Stimulated activated CD4-positive, alpha-beta T cell treated with anti-CD3 and anti-CD28 coated beads, TNF-alpha, amount 100 ng/mL, for 4 hours (primary cell): ENCODE measurements around the gene UBR4.
"Not testable (repeated sequence)": the region's sequence is repeated elsewhere in the genome, so short reads cannot be mapped to it uniquely, and the experiment has no call there.

Source experiments
- DNase-seq, 3 experiments: peaks; one replicate each; pipeline ENCODE4 v3.0.0-alpha.2; 2020; ENCODE audit warnings: low read depth in 3 of 3

The UBR4 gene

DNA sequence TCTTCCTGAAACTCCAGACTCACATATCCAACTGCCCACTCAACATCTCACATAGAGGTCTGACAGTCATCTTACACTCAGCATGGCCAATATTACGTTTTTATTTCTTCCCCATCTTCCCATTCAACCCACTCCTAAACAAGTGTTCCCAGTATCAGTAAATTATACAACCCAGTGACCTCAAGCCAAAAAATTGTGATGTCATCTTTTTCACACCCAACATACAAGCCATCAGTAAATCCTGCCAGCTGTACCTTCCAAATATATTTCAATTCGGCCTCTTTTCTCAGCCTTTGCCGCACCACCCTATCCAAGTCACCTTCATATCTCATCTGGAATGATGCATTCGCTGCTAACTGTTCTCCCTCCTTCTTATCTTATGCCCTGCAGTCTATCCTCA lies 19.6 kb downstream of the UBR4 start:
- no peak for DNase-seq

DNA sequence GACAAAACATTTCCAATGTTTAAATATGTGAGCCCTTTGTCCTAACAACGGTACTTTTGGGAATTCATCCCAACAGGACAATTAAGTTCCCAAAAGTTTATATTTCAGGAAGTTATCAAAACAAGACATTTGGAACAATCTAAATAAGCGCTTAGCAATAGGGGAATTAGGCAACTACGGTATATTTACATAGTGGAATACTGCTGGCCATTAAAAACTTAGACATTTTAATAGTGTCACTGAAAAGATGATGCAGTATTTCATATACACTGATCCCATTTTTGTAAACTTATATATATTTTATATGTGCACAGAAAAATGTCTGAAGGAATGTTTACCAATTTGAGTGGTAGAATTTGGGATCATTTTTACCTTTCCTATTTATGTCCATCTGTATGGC lies 20.8 kb downstream of the UBR4 start:
- no peak for DNase-seq

DNA sequence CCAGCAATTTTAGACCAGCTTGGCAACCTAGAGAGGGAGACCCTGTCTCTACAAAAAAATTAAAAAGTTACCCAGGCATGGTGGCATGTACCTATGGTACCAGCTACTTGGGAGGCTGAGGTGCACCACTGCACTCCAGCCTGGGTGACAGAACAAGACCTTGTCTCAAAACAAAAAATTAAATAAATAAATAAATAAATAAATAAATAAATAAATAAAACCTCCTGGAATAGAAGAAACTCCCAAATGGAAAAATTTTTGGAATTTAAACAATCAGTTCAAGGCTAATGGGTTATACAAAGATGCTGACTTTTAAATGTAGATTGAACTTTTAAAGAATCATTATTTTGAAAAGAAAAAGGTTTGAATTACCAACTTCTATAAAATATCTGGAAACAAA lies 22.2 kb downstream of the UBR4 start:
- DNase-seq, result no peak

DNA sequence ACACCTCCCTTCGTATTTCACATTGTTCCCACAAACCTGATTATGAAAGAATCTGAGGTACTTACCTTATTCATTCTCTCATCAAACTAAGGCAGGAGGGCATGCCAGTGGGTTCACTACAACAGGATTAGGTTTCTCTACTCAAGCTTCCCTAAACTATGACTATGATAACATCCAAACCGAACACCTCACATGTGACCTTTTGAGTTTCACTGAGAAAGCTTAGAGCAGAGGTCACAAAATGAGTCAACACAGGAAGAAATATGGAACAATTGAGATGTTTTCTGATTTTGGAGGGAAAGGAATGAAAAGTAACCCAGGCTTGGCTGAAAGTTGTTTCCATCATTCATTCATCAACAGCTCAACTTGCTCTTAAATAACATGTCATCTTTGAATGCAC lies 24.1 kb downstream of the UBR4 start:
- no peak for DNase-seq

DNA sequence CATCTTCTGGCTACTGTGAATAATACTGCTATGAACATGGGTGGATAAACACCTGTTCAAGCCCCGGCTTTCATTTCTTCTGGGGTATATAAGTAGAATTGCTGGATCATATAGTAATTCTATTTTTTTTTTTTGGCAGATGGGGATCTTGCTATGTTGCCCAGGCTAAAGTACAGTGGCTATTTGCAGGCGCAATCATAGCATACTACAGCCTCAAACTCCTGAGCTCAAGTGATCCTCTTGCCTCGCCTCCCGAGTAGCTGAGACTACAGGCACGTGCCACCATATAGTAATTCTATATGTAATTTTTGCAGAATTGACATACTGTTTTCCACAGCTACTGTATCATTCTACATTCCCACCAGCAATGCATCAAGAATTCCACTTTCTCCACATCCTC lies 27.8 kb downstream of the UBR4 start:
- DNase-seq, result no peak

DNA sequence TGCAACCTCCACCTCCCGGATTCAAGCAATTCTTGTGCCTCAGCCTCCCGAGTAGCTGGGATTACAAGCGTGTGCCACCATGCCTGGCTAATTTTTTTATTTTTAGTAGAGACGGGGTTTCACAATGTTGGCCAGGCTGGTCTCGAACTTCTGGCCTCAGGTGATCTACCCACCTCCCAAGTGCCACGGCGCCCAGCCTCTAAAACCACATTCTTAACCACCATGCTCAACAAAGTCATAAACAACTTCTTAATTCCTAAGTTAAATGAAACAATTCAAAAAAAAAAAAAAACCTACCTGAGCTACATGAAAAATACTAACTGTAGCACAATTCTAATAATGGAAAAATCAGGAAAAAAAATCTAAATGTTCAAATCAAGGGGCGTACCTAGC lies 29.8 kb downstream of the UBR4 start:
- not testable (repeated sequence) for DNase-seq

DNA sequence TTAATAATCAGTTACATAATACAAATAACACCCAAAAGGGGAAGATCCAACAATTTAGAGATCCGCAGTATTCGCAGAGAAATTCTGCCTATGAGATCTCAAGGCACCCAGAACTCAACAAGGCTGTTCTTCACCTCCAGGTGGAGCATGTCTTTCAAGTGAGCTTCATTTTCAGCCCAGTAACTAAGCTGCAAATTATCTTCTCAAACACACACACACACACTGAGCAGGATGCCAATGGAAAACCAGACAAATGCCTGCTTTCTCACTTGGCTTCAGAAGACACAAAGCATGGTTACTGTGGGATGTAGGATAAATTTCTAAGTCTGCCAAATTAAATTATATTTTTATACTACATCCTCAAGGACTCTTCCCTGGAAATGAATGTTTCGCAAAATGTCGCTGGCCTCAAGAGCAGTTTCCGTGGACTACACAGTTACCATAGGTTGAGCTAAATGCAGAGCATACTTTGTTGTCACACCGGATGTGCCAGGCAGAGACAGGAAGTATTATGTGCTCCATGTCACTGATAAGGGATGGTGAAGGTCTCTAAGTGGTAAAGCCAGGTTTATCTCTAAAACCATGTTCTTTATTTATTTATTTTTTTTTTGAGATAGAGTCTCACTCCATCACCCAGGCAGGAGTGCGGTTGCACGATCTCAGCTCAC lies 30.3 kb downstream of the UBR4 start:
- DNase-seq, result peak in 1 of 3 experiments; percentile 5

DNA sequence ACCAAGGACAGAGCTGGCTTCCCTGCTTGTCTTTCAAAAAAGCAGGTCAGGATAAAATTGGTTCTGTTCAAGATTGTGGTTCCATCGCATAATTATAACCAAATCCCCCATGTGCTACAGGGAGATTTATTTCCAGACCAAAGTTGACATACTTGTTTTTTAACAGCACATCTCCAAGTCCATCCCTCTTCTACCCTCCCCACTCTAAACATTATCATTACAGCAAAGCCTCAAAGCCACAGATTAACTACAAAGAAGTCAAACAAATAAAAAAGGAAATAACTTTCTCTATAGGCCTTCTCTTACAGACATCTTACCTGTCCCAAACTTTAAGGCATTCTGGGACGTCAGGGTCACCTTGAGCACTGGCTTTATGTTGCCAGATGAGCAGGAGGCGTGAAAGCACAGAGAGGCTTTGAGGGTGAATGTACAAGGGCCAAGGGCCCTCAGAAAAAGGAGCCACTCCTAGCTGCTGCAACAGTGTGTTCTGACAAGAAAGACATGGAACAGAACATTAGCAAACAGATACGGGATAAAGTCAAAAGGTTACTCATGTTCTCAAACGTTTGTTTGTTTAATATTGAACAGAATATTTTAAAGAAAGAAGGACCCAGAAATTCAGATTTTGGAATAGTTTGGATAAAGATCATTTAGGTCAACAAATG lies 31.2 kb downstream of the UBR4 start:
- DNase-seq, result no peak

DNA sequence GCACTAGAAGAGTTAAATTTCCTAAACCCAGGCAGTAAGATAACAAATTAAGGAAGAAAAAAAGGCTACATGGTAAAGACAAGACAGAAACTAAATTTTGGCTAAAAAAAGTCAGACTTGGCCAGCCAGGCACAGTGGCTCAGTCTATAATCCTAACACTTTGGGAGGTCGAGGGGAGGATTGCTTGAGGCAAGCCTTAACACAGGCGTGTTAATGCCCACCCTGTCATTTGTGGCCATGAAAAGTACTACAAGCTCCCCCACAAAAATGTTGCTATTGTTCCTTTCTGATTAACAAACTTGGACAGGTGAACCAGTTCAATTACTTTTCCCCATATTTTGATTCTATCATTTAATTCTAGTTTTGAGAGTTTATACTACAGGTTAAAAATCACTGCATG lies 32.3 kb downstream of the UBR4 start:
- no peak for DNase-seq

DNA sequence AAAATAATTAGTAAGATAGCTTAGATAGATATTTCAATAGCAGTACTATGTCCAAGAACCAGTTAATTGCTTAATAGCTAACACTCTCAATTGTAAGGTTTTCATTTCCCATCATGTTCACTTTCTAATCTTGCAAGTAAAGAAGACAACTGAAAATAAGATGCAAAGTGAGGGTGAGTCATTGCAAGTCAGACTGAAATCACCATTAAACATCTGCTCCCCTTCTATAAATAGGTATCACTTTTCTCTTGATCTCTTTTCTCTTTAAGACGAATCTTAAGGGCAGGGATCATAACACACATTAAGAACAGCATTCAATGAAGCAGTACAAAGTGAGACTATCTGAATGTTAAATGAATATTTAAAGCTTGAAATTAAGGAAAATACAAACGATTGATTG lies 40.4 kb downstream of the UBR4 start:
- DNase-seq, result no peak

DNA sequence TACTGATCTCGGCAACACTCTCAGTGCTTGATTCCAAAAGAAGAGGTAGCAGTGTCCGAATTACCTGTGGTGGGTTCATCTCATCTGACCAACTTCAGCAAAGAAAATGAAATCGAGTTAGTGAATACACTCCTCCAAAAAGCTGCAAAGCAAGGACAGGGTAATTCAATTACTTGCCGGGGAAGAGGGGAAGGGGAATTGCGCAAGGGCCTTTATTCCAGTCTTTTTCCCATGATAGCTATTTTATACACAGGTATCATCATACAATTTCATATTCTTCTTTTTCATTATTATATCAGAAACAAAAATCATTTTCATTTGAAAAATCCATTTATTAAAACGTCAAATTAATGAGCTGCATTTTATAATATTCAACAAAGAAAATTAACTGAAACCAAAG lies 42.9 kb downstream of the UBR4 start:
- DNase-seq, result no peak

DNA sequence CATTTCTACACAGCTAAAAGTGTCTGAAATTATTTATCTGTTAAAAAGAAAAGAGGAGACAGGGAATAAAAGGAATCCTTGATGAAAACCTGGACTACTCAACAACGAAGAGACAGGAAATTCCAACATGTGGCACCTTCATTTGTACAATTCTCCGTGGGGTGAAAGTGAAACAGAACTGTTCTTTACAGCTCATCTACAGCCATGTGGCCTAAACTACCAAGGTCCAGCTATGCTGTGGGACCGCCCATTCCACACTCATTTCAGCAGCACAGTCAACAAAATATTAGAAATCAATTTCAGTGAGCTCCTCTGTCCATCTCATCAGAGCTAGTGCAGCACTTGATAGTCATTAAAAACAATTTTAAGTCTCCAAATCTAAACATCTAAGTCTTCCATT lies 44.0 kb downstream of the UBR4 start:
- DNase-seq, result no peak

DNA sequence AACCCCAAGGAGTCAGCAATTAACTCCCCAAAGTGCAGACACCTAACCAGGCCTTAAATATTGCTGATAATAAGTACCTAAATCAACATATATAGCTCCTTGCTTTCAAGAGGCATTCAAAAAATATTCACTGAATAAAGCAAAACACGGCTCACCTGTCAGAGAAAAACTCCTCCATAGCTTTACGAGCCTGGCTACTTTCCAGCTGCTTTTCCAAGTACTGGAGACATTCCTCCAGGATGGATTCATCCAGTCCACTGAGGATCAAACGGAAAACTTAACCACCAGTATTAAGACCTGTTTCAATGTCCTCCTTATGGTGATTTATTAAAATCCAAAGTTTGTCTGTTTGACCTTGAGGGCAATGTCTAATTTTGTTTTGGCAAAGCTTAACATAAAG lies 44.6 kb downstream of the UBR4 start:
- no peak for DNase-seq

DNA sequence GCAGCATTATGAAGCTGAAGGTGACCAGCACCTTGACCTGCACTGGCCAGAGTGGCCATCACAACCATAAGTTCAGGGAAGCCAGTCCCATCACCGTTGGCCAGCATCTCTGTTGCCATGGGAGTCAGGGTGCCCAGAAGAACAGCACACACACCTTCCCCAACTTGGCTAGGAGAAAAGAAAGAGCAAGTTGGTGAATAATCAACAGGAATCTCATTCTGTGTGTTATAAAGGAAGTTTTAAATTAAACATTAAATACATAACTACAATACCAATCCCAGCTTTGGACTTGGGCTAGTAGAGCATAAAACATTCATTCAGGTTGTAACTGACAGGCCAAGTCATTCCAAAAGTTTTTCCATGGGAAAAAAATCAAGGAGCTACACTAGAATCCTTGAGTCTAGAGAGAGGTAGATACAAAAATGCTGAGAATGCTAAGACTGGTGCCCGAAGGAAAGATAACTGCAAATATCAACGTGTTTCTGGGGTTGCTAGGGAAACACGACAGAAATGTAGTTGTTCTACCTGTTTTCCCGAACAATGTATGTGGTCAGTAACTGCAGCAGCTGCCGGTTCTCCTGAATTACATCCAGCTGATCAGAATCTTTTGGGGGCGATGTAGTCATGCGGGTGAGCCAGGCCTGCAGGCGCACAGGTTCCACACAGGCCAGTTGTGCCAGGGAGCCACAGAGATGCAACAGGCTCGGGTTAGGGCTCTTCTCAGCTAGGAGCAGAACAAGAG lies 45.6 kb downstream of the UBR4 start:
- DNase-seq, result no peak

DNA sequence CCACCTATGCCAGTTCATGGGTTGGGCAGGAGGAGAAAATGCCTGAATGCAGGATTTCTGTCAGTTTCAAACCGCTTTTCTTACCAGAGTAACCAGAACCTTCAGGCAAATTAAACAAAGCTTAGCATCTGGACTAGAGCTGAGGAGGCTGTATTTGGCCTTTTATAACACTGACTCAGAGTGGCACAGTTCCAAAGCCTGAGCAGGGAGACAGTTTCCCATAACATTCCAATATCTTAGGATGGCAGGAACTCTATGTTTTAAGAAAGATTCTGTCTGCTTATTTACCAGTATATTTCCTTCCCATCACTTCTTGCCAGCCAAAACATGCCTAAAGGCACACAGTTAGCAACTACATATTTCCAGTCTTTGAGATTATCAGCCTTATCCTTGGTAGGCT lies 46.8 kb downstream of the UBR4 start:
- no peak for DNase-seq

DNA sequence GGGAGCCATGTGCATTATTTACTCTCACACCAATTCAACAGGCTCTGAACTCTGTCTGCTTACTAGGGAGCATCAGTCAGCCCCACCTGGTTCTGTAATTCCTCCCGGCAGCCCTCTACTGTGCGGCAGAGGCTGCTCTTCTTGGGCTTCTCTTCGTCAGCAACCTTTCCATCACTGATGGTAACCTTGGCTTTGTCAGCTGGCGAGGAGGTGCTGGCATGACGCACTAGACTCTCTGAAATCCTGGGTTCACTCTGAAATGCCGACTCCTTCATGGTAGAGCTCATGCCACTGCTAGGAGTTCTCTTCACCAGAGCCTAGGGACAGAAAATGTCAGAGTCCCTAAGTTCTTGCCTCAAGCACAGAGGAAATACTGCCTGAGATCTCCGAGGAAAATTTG lies 49.2 kb downstream of the UBR4 start:
- DNase-seq, result no peak

DNA sequence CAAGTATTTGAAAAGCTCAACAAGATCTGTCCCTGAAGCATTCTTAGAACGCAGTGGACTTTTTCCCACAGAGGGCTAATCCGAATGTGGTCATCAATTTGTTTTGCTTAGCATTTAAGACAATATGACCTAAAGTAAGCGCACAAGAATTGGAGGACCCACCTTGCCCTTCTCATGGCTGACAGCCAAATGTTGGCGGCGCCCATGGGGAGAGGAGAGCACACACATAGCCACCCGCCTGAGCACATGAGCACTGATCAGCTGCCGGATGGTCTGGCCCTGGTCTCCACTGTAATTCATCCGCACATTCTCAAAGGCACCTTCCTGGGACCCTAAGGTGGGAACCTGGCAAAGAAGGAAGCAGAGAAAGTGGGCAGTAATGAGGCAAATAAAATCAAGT lies 52.4 kb downstream of the UBR4 start:
- DNase-seq, result no peak

DNA sequence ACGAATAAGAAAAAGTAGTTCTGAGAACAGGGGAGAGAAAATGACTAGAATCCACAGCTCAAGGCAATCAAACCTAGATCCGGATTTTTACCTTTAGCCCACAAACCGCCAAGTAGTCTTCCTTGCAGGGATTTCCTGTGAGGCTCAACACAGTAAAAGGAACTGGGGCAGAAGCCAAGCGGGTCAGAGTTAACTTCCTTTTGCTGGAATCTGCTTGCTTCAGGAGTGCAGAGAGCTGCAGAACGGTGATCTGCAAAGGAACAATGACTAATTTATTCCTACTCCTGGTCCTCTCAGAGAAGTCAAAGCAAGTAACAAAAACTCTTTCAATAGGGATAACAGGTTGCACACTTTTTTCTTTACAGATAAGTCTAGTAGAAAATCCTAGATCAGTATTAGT lies 53.4 kb downstream of the UBR4 start:
- DNase-seq, result no peak

DNA sequence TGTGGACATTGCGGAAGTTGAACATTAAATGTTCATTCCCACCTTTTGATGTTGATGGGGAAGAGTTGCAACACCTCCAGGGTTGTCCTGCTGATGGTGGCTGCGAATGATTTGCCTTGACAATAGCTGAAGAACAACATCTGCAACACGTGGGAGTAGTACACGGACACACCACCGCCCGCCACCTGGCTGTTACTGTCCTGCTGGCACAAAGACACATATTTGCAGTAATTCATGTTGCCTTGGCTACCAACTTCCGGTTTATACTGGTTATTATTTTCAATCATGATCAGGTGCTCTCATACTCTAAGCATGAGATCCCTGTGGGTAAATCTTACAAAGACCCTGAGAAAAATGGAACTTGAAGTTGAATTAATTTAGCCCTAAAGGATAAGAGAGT lies 55.2 kb downstream of the UBR4 start:
- DNase-seq, result no peak

DNA sequence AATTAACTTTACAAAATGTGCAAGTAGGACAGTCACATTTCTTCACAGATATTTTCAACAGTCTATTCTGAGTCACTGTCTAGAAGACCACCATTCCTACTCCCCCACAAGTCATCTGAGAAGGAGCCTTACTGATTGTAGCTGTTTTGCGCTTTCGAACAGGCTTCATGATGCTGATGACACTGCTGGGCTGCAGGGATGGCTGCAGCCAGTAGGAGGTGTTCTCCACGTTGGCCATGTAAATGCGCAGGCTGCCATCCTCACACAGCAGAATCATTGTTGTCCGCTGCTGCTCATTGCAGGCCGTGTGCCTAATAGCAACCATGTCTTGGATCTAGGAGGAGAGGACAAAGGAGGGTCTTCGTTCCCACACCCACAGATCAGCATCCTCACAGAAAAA lies 56.9 kb downstream of the UBR4 start:
- DNase-seq, result no peak

DNA sequence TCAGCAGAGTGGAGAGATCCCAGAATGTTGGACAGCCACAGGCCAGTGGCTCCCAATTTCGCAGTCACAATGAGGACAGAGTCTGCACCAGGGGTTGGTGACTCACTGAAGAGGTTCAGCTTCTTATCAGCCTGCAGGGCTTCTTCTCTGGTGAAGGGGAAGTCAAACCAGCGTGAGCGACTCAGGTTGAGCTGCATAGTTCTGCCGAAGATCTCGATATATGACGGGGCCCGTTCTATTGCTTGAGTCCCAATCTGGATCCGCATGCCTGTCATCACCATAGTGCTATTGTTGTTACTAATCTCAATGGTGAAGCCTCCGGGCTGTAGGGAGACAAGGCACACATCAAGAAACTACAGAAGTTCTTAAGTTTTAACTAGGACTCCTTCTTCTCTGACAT lies 58.5 kb downstream of the UBR4 start:
- DNase-seq, result no peak

DNA sequence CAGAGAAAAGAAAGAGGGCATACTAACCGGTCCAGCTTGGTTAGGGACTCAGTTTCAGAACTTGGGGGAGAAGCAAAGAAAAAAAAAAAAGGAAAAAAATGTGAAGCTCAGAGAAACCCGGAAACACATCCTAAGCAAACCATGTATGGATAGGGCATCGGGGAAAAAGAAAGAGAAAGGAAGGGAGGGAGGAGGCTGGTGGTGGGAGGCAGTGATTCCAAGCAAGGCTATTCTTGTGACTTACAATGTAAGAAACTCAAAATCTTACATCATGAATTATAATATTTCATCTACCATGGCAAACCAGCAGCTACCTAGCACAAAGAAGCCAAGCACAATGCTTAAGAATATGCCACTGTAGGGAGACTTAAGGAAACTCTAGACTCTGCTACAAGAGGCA lies 60.3 kb downstream of the UBR4 start:
- DNase-seq, result no peak

DNA sequence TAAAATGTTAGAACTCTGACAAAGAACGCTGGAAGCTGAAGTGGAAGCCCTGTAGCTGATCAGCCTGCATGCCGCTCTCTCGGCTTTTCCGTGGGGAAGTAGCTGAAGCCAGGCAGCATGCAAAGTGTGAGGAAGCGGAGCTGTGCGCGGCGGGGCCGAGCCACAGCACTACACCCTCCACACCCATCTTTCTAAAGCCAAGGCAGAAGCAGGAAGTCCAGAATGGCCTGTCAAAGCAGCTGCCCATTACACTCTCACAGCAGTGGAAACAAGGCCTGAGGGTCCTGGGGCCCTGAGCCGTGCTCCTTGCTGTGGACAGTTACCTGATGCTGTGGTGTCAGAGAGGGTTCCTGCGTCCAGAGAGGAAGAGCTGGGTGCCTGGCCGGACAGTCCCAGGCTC lies 69.6 kb downstream of the UBR4 start:
- no peak for DNase-seq
